SK-N-SH treated with all-trans-retinoic acid at 6 μM for 48 hours (cell line): ENCODE data around the gene COL25A1.

Experiments used
- ISL1 ChIP-seq: fragments of 250-450 bp; sonication (Bioruptor Pico); IDR thresholded peaks from 2 replicates; pipeline ENCODE4 v2.1.2; 2022; ENCODE audit warnings: mild to moderate bottlenecking, moderate library complexity
- PATZ1 ChIP-seq: fragments of 250-450 bp; sonication (Bioruptor Pico); IDR thresholded peaks from 2 replicates; pipeline ENCODE4 v1.8.0; 2020; ENCODE audit warnings: mild to moderate bottlenecking, moderate library complexity, borderline replicate concordance
- PPARA ChIP-seq: fragments of 250-450 bp; sonication (Bioruptor Pico); IDR thresholded peaks from 2 replicates; pipeline ENCODE4 v1.5.0; 2020; ENCODE audit warnings: mild to moderate bottlenecking, borderline replicate concordance
- ZFP30 ChIP-seq: fragments of 450-650 bp; formaldehyde crosslinking; IDR thresholded peaks from 2 replicates; pipeline ENCODE4 v1.5.0; 2022; ENCODE audit warnings: mild to moderate bottlenecking, moderate library complexity

GRCh38 chr4:109009909-109010308, 292.5 kb downstream of the COL25A1 start:
- no peak for TF ChIP-seq ZFP30 (CRISPR knock-in tag)
- no peak for TF ChIP-seq PATZ1 (CRISPR knock-in tag)
- TF ChIP-seq ISL1 (CRISPR knock-in tag), result no peak
- no peak for TF ChIP-seq PPARA (CRISPR knock-in tag)
